GM12874 (cell line): ENCODE data around the gene IL22RA1.

Experiments used
- CTCF ChIP-seq: IDR thresholded peaks from 2 replicates; pipeline ENCODE4 v1.5.1; 2011; ENCODE audit warnings: low read depth, mild to moderate bottlenecking, control low read depth, low read length, moderate library complexity; ENCODE audit not compliant: insufficient read depth

The IL22RA1 gene

DNA sequence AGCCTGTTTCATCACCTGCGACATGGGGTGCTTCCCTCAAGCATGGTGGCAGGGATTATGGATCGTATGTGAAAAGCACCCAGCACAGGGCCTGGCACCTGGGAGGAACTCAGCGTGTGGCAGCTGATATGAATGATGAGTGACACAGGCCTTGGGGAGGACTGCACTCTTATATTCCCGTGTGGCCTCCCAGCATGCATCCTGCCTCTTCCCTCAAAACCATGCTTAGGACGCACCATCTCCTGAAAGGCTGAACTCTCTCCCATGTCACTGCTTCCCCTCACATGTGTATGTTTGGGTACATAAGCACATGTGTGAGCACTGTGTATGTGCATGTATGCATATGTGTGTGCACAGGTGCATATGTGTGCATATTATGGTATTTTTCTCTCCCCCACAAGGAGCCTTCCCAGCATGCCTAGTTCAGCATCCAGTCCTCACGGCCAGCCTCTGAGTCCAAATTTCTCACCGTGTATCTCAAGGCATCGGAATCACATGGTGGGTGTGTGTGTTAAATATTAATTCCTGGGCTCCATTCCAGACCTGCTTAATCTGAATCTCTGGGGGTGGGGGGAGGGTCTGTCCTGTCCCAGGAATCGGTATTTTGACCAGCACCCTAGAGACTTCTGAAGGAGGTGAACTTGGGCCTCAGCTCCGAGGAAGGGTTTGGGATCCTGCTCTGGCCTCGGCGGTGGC is 43.8 kb downstream of the IL22RA1 start:
- TF ChIP-seq CTCF = no peak

DNA sequence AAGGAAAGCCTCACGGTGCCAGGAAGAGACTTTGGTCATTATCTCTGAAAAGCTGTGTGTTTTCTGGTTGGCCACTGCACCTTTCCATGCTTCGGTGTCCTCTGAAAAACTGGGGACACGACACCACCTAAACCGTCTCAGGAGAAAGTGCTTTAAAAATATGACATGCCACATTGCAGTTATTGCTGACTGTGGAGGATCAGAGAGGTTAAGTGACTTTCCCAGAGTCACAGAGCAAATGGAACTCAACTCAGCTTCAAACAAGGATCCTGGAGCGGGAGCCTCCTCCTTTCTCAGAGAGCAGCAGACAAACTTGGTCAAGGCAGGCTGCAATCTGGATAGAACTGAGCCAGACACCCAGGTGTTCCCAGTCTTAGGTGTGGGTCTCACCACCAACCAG is 44.8 kb downstream of the IL22RA1 start:
- TF ChIP-seq CTCF = no peak

- no peak for TF ChIP-seq CTCF
These were observed 45.3 kb downstream of the IL22RA1 start for GRCh38 chr1:24097663-24098062.

DNA sequence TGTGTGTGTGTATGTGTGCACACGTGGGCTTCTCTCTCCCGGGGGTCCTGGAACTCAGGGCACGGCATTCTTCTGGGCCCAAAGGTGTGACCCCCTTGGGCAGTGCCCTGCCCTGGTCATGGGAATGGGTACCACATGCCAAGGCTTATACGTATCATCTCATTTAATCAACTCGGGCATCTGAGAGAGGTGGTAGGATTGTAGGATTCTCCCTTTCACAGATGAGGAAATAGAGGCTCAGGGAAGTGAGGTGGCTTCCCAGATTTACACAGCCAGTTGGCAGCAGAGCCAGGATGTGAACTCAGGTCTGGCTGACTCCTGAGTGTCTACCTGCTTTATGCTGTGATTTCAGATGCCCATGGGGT is 46.2 kb downstream of the IL22RA1 start:
- no peak for TF ChIP-seq CTCF

DNA sequence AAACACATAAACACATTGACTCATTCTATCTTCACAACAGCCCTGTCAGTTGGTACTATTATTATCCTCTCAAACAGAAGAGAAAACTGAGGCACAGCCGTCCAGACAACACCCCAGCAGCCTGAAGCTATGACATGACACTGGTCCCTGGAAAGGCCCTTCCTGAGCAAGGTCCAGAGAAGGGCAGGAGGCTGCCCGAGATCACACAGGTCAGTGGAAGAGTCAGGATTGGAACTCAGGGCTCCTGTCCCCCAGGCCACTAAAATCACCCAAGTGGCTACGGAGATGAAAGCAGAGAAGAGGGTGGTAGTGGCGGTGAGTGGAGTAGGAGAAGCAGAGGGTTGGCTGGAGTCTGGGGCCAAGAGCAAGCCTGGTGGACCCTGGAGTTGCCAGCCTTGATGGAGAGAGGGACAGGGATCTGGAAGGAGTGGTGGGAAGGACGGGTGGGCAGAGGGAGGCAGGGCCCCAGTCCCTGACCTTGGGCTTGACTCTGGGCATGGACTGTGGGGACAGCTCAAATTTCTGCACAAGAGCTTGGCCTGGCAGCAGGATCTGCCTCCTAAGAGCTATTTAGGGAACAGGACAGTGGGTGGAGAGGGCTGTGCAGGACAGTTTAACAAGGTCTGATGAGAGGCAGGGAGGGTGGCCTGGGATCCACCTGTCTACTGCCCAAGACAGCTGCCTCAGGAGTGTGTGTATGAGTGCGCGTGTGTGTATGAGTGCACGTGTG is 46.8 kb downstream of the IL22RA1 start:
- no peak for TF ChIP-seq CTCF

GRCh38 chr1:24095140-24095859 is 47.6 kb downstream of the IL22RA1 start:
- TF ChIP-seq CTCF = no peak

DNA sequence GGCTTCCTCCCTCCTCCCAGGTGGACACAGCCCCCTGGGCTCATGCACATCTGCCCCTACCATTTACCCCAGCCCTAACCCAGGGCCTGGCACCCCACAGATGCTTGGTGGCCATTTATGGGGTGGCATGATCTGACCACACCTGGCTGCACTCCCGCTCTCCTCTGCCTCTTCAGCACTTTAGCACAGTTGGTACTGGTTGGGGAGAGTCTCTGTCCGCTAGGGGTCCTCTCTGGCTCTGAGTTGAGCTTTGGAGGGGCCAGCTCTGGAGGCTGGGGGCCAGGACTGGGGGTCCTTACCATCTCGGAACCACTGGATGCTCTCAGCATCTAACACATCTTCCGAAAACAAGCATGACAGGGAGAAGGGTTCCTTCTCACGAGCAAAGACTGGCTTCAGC is 48.4 kb downstream of the IL22RA1 start:
- TF ChIP-seq CTCF = 0 out of 2 replicates have a peak, but pooled peaks have one; percentile 8
